ENCODE measurements around the gene HOXB9. TPM values are rescaled to one million over a fixed set of nuclear protein-coding genes. Genes with fewer than 3 reads are reported as not detected.

Gene HOXB9
- total RNA-seq, 1 experiment from 2014 or later = 27.8 TPM

DNA sequence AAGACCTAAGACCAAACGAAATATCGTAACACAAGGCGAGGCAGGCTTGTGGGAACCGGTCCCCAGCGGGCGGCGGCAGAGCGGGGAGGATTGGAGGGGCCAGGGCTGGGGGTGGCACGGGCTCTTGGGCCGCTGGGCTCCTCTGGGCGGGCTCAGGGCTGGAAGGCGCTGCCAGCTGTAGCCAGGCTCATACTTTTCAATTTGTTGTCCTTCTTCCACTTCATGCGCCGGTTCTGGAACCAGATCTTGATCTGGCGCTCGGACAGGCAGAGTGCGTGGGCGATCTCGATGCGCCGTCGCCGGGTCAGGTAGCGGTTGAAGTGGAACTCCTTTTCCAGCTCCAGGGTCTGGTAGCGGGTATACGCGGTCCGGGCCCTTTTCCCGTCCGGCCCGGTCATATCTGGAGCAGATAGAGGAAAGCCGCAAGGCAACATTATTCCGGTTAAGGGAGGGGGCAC is 34.1 kb downstream of the HOXB9 start:
- Mint-ChIP-seq H3K4me1 (ENCODE audit: low read depth, unreplicated experiment) (peaks cover 72% of the 10 kb centered on the region), H3K27ac (ENCODE audit: unreplicated experiment) (peak overlapping the region; percentile 95), H3K36me3 (ENCODE audit: insufficient read depth, unreplicated experiment) (peaks cover 99% of the 10 kb centered on the region), H3K9me3 (ENCODE audit: low read depth, unreplicated experiment) (no peaks in the 10 kb centered on the region), H3K27me3 (ENCODE audit: unreplicated experiment) (no peaks in the 10 kb centered on the region), H3K4me3 (ENCODE audit: low read depth, unreplicated experiment) (peak overlapping the region; percentile 88)
- DNase-seq = no peak
- intact Hi-C loops (cut with micrococcal nuclease; ENCODE audit: unreplicated experiment) = no loop called here
- CTCF ChIA-PET = interaction anchor here (0.6 to 1.9 kb wide), 6 partner anchors 207 to 681 kb away, joined by 3 to 7 read pairs (median 4); no protein-coding TSS in a partner anchor
- no TSS peak for BruUV-seq (replicated peaks)
- TF ChIP-seq, protein P1, sequence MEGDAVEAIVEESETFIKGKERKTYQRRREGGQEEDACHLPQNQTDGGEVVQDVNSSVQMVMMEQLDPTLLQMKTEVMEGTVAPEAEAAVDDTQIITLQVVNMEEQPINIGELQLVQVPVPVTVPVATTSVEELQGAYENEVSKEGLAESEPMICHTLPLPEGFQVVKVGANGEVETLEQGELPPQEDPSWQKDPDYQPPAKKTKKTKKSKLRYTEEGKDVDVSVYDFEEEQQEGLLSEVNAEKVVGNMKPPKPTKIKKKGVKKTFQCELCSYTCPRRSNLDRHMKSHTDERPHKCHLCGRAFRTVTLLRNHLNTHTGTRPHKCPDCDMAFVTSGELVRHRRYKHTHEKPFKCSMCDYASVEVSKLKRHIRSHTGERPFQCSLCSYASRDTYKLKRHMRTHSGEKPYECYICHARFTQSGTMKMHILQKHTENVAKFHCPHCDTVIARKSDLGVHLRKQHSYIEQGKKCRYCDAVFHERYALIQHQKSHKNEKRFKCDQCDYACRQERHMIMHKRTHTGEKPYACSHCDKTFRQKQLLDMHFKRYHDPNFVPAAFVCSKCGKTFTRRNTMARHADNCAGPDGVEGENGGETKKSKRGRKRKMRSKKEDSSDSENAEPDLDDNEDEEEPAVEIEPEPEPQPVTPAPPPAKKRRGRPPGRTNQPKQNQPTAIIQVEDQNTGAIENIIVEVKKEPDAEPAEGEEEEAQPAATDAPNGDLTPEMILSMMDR (IDR thresholded peaks at IDR 0.05; ENCODE audit: unreplicated experiment) = no peak

DNA sequence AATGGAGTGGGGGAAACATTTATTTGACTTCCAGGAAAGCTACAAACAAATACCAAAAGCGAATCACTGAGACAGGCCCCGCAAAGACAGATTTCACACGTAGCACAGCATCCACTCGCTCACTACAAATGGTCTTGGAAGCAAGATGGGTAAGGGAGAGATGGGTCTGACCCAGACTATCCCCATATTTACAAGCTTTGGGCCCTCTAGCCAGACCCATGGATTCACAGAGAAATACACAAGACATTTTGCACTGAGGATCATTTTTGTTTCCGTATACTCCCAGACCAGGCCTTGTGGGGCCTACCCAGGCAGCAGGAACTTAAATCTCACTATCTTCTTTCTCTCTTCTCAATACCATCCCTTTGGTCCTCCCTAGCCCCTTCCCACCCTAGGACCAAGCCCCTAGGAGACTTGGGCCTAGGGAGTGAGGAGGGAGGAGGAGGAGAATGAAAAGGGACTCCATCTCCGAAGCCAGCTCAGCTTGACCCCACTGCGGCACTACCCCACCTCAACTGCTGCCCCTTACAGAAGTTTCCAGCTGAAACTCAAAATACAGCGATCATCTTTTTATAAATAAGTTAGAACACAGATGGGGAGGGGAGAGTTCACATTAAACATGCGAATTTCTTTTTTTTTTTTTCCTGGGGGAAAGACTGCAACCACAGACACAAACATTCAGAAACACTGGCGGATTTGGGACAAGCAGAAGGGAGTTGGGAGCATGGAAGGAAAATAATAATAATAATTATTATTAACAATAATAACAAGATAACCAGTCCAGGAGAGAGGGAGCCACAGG is 34.7 kb downstream of the HOXB9 start:
- Mint-ChIP-seq H3K9me3 (ENCODE audit: low read depth, unreplicated experiment) (no peaks in the 10 kb centered on the region), H3K27ac (ENCODE audit: unreplicated experiment) (peak overlapping the region; percentile 95), H3K27me3 (ENCODE audit: unreplicated experiment) (no peaks in the 10 kb centered on the region), H3K36me3 (ENCODE audit: insufficient read depth, unreplicated experiment) (peaks cover 99% of the 10 kb centered on the region), H3K4me3 (ENCODE audit: low read depth, unreplicated experiment) (peak overlapping the region; percentile 88), H3K4me1 (ENCODE audit: low read depth, unreplicated experiment) (peaks cover 75% of the 10 kb centered on the region)
- CTCF ChIA-PET = interaction anchor here (0.7 to 1.3 kb wide), 2 partner anchors 86 to 375 kb away, joined by 3 to 5 read pairs; no protein-coding TSS in a partner anchor
- intact Hi-C loops (cut with micrococcal nuclease; ENCODE audit: unreplicated experiment) = no loop called here
- TF ChIP-seq, protein P1 (IDR thresholded peaks at IDR 0.05; ENCODE audit: unreplicated experiment) = no peak
- BruUV-seq (replicated peaks) = no TSS peak
- no peak for DNase-seq

DNA sequence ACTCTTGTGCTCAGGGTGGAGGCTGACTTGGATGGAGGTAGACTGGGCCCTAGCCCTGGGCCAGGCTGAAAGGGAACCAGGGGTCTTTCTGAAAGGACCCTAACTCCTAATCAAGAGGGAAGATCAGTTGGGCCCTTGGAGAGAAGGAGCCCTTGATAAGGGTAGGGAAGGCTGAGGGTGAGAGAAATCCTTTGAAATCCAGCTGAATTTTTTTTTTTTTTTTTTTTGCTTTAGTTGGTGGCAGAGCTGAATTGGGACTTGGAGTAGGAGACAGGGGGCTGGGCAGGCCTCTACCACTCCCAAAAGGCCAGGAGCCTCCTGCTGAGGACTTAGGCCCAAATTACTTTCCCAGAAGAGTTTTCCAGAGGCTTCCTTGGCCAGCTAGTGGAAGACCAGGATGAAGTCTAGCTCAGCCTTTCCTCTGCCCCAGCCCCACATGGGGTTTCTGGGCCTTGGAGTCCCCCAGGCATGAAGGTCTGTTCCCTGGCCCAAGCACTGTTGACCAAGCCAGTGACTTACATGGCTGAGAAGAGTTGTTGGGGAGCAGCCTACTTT is 35.5 kb downstream of the HOXB9 start:
- H3K4me1 Mint-ChIP-seq (ENCODE audit: low read depth, unreplicated experiment) = peaks cover 78% of the 10 kb centered on the region
- TF ChIP-seq, protein P1 (IDR thresholded peaks at IDR 0.05; ENCODE audit: unreplicated experiment) = no peak
- BruUV-seq (replicated peaks) = no TSS peak
- intact Hi-C loops (cut with micrococcal nuclease; ENCODE audit: unreplicated experiment) = no loop called here
- H3K4me3 Mint-ChIP-seq (ENCODE audit: low read depth, unreplicated experiment) = peak overlapping the region; percentile 88
- H3K27me3 Mint-ChIP-seq (ENCODE audit: unreplicated experiment) = no peaks in the 10 kb centered on the region
- CTCF ChIA-PET = interaction anchor here (0.6 to 1.3 kb wide), 4 partner anchors 10 to 375 kb away, joined by 3 to 5 read pairs (median 4); no protein-coding TSS in a partner anchor
- H3K36me3 Mint-ChIP-seq (ENCODE audit: insufficient read depth, unreplicated experiment) = peaks cover 99% of the 10 kb centered on the region
- no peak for DNase-seq
- H3K9me3 Mint-ChIP-seq (ENCODE audit: low read depth, unreplicated experiment) = no peaks in the 10 kb centered on the region
- H3K27ac Mint-ChIP-seq (ENCODE audit: unreplicated experiment) = peak overlapping the region; percentile 95

DNA sequence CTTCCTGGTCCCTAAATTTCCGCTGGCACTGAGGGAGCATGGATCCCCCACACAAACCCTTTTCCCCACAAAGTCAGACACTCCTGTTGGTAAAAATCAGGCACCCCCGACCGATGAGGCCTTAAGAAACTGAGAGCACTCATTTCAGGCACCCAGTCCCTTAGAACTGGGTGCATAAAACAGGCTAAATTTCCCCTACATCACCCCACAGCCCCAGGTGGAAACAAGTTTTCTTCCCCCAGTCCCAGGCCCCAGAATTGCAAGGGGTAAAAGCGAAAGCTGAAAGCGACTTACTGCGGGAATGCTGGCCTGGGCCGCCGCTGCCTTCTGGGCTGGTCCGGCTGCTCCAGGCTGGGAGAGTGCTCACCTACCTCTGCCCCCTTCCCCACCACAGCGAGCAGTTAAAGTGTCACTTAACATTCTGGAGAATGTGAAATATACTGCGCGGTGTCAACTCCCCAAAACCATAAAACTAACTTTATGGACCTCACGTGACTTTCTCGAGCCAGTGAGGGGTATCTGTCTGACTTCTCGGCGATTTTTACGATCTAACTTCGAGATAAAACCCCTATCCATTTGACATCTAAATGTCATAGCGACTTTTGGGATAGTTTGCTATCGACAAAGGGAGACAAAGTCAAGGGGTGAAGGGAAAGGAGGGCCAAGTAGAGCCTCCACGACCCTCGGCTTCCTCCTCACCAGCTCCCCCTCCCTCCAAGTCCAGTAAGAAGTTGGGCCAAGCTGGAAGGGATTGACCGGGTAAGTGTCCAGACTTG is 36.1 kb downstream of the HOXB9 start, which contains the start of gene HOXB3:
Gene HOXB3 (minus strand): TSS at position 411 of the 776 bp plus-strand sequence. CDS start 37,767 bp downstream, outside the sequence.
- BruUV-seq (replicated peaks) = no TSS peak
- peak within 1 kb of the TSS; percentile 88 for H3K4me3 Mint-ChIP-seq (ENCODE audit: low read depth, unreplicated experiment)

More for the DNA sequence above, 36.1 kb downstream of the HOXB9 start, which contains the start of gene HOXB3:
- no peaks in the 10 kb centered on the region for H3K27me3 Mint-ChIP-seq (ENCODE audit: unreplicated experiment)
- TF ChIP-seq, protein P1 (IDR thresholded peaks at IDR 0.05; ENCODE audit: unreplicated experiment) = no peak
- H3K36me3 Mint-ChIP-seq (ENCODE audit: insufficient read depth, unreplicated experiment) = peaks cover 99% of the 10 kb centered on the region
- CTCF ChIA-PET = interaction anchor here (0.6 to 1.5 kb wide), 4 partner anchors 10 to 254 kb away, joined by 3 to 5 read pairs (median 5); no protein-coding TSS in a partner anchor
- H3K9me3 Mint-ChIP-seq (ENCODE audit: low read depth, unreplicated experiment) = no peaks in the 10 kb centered on the region
- intact Hi-C loops (cut with micrococcal nuclease; ENCODE audit: unreplicated experiment) = no loop called here
- DNase-seq = no peak
- H3K4me1 Mint-ChIP-seq (ENCODE audit: low read depth, unreplicated experiment) = peaks cover 79% of the 10 kb centered on the region
- H3K27ac Mint-ChIP-seq (ENCODE audit: unreplicated experiment) = peak within 1 kb of the TSS; percentile 95

Measured in Calu3 (cell line).